NCI-H2171 treated with DMSO at 0.1 percent for 48 hours (cell line): ENCODE results near the gene SNN.
A peak's percentile ranks its signal among the peaks of the same experiment; 100 is the strongest.

Experiments
- DNase-seq: peaks from one replicate; lab custom pipeline; 2025; lab: John Stamatoyannopoulos, UW

Gene SNN

DNA sequence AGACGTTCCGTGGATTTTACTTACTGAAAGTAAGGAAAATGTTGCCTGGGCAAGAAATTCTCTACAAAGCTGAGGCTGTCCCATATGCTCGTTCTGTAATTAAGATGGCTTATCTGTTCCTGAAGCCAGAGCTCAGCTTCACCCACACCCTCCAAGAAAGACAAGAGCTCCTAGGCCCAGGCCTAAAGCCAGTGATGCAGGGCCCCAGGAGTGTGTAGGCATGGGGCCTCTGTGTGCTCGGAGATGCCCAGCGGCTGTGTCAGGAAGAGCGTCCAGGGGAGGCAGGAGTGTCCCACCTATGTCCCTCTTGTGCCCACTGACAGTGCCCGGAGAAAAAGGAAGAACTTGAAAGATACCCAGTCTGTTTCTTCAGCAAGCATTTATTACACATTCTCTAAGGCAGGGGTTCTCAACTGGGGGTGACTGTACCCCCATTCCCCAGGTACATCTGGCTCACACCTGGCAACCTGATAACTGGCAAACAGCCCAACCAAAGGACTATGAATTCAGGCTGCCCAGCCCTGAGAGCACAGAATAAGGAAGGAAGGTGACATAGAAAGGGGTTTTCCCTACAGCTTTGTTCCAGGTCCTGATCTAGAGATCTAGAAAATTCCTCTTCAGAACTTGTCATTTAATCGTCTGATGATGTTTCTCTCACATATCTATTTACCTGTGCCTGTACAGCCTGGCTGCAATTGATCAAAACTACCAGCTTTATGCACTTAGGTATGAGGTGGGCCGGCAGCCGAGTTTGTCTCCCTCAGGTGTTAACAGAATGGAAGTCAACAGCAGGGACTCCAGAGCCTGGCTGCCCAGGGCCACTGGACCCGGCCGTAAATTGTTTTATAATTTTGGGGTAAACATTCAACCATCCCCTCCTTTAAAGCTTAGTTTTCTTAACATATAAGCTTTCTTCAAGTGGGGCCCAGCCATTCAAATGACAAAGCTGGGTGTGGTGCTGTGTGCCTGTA lies 12.0 kb downstream of the SNN start:
- DNase-seq = no peak

DNA sequence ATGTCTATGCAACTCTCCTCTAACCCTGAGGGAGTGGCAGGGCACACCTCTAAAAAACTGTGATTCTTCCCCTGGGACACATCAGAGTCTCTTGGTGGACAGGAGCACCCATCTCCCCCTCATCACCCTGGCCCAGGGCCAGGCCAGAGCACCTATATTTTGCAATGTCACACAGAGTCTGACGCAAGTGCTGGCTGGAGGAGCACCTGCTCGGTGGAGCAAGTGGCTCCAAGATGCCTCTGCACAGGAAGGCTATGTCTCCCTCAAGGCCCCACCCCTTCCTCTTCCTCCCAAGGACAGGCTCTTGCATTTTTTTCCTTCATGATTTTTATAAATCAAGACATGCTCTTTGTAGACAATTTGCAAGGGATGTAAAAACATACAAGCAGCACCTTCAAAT lies 13.3 kb downstream of the SNN start:
- DNase-seq = no peak

DNA sequence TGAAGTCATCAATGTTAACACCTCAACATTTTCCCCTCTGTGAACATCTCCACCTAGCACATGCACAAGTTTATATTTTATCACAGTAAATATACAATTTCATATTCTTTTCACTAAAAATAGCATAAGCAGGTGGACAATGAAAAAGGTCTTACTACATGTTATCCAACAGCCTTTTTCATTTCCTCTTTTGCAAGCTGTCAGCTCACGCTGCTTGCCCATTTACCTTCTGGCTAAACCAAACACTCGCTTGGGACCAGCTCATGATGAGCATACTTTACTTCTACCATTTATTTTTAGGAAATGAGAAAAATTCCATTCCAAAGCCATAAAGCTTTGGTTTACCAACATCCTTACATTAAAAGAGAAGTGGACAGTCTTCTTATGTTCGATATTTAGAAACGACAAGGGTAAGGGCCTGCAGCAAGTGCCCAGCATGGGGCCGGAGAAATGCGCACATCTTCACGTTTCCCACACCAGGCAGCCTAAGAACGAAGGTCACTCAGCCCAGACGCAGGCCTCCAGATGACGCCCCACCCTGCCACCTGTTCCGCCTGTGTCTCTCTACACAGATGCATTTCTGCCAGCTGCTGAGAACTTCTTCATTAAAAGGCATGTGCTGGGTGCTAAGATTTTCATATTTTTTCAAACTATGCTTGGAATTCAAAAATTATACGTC lies 13.9 kb downstream of the SNN start:
- DNase-seq = peak; percentile 80

- DNase-seq = peak; percentile 66
Observed at GRCh38 chr16:11682655-11683096, 14.4 kb downstream of the SNN start.

- no peak for DNase-seq
Observed at GRCh38 chr16:11683145-11683544, 14.9 kb downstream of the SNN start.

GRCh38 chr16:11684231-11685025 lies 16.2 kb downstream of the SNN start:
- DNase-seq = no peak

- DNase-seq = no peak
Observed at GRCh38 chr16:11685844-11686618, 17.8 kb downstream of the SNN start.

GRCh38 chr16:11686713-11687380 lies 18.6 kb downstream of the SNN start:
- no peak for DNase-seq

GRCh38 chr16:11687601-11688519 lies 19.6 kb downstream of the SNN start:
- DNase-seq = peak; percentile 69

DNA sequence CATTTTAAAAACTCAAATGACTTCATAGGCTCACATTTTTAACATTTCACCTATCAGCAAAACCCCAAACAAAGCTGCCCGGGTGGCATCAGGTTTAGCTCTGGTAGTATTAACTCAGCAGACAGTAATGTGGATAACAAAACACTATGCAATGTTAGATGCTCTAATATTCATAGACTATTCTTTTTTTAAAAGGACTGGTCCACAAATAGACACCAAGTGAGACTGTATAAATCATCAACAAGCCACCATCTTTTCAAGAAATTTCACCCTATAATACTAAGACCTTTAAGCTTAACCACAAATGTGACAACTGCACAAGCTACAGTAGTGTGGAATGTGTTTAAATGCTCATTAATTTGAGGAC lies 20.2 kb downstream of the SNN start:
- DNase-seq = no peak

GRCh38 chr16:11689031-11689840 lies 21.0 kb downstream of the SNN start:
- no peak for DNase-seq

GRCh38 chr16:11691235-11691634 lies 23.0 kb downstream of the SNN start:
- no peak for DNase-seq

- no peak for DNase-seq
Observed at GRCh38 chr16:11691771-11692170, 23.5 kb downstream of the SNN start.

GRCh38 chr16:11692171-11692570 lies 23.9 kb downstream of the SNN start:
- no peak for DNase-seq

DNA sequence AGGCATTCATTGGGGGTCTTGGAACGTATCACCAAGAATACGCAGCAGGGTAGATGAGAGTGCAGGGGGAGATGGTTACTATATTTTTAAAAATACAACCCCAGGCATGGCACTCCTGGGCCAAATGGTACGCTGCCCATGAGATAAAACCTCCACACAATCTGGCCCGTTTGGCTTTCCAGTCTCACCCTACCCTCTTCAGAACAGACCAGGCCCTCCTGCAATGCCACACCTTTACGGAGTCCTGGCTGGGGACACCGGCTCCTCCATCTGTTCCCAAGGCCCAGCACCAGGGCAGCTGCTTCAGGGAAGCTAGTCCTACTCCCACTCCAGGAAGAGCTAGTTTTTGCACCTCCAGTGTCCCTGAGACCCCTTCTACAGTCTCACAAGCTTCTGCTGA lies 24.4 kb downstream of the SNN start:
- no peak for DNase-seq

- no peak for DNase-seq
Observed at GRCh38 chr16:11696266-11697012, 28.2 kb downstream of the SNN start.

DNA sequence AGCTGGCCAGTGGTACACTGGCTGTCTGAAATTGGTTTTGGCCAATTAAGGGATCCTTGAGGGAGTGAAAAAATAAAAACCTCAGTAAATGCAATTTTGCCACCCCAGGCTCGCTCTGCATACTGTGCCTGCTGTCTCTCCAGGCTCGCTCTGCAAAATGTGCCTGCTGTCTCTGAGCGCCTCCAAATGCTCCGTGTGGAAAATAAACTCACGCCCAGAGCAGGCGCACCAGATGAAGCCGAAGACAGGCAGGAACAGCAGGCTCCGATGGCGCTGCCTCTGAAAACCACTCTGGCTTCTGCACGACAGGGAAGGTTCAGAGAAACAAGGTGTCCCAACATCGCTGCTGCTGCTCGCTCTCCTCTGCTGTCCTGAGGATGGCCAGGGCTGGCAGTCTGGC lies 29.1 kb downstream of the SNN start:
- DNase-seq = no peak

DNA sequence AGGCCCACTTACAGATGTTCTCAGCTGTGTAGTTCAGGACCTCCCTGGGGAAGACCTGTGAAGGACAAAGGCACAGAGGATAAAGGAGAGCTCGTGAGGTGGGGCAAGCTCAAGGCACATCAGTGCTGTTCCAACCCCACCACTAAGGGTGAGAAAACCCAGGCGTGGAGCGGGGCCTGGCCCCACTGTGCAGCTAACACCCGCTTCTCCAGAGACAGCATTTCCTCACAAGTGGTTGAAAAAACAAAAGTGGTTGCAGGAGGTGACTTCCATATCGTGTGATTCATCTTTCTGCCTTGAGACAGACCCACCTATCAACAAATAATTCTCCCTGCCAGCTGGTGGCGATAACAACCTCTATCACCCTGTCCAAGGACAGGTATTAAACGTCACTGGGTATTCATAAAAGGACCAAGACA lies 30.0 kb downstream of the SNN start:
- DNase-seq = no peak
